Measurements from ENCODE around the gene ZNF576.

Gene ZNF576, protein sequence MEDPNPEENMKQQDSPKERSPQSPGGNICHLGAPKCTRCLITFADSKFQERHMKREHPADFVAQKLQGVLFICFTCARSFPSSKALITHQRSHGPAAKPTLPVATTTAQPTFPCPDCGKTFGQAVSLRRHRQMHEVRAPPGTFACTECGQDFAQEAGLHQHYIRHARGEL

DNA sequence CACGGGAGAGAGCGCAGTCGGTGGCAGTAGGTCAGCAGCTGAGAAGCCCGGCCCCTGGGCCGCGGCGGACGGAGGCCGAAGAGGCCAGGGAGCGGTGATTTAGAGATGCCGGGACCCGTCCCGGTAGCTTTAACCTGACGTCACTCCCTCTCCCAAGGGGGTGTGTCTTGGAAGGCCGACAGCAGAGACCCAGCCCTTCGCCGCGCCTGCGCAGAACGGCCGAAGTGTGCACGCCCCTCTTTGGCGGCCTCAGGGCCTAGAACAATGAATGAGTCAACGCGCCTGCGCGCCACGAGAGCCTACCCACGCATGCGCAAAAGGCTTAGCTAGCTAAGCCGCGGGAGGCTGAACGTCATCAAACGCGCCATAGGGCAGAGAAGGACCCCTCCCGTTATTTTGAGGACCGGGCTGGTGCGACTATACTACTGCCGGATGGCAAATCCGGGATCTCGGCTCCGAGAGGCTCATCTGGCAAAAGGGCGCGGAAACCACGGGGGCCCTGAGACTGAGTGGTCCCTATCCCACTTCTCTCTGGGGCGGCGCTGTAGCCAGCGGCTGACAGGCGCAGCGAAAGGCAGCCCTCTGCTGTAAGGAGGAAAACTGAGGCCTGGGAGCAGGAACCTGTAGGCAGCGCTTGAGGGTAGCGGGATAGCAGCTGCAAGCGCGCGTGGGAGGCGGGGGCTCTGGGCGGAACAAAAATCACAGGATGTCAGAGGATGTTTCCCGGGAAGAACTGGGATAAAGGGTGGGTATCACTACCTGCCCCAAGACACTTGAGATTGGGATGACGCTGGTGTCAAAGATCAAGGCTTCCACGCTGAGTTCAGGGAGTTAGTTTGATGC is at the start of gene ZNF576, which contains the start of gene IRGQ:
Gene ZNF576, plus strand, starts transcription at position 597 of the 843 bp plus-strand sequence. CDS start 514 bp downstream, outside the sequence.
Gene IRGQ, minus strand, starts transcription at position 136 of the 843 bp plus-strand sequence. CDS start 796 bp downstream, outside the sequence.
- TF ChIP-seq, protein P1, sequence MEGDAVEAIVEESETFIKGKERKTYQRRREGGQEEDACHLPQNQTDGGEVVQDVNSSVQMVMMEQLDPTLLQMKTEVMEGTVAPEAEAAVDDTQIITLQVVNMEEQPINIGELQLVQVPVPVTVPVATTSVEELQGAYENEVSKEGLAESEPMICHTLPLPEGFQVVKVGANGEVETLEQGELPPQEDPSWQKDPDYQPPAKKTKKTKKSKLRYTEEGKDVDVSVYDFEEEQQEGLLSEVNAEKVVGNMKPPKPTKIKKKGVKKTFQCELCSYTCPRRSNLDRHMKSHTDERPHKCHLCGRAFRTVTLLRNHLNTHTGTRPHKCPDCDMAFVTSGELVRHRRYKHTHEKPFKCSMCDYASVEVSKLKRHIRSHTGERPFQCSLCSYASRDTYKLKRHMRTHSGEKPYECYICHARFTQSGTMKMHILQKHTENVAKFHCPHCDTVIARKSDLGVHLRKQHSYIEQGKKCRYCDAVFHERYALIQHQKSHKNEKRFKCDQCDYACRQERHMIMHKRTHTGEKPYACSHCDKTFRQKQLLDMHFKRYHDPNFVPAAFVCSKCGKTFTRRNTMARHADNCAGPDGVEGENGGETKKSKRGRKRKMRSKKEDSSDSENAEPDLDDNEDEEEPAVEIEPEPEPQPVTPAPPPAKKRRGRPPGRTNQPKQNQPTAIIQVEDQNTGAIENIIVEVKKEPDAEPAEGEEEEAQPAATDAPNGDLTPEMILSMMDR (IDR thresholded peaks at IDR 0.05) = no peak

DNA sequence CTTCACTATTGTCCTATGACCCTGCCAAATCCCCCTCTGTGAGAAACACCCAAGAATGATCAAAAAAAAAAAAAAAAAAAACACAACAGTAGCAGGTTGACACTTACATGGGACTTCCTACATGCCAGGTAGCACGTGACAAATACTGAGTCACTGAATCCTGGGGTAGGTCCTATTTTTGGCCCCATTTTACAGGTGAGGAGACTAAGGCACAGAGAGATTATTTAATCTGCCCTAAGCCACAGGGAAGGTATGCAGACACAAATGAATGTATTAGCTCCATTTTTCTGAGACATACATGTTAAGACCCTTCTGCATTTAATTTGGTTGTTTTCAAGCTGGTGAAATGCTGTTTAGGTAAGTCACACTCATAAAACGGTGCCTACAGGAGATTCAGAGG is 47.7 kb upstream of the ZNF576 start:
- TF ChIP-seq, protein P1 (IDR thresholded peaks at IDR 0.05) = no peak

GRCh38 chr19:43551399-43552197 is 44.8 kb upstream of the ZNF576 start:
- TF ChIP-seq, protein P1 (IDR thresholded peaks at IDR 0.05) = no peak

DNA sequence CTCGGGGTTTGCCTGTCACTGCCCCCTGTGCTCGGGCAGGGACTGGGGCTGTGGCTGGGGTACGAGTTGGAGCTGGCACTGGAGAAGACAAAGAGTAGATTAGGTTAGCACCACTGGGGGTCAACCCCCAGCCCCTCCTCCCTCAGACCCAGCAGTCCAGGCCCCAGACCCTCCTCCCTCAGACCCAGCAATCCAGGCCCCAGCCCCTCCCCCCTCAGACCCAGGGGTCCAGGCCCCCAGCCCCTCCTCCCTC is 44.3 kb upstream of the ZNF576 start:
- TF ChIP-seq, protein P1 (IDR thresholded peaks at IDR 0.05) = no peak

- TF ChIP-seq, protein P1 (IDR thresholded peaks at IDR 0.05) = no peak
Observed at GRCh38 chr19:43552616-43553015, 43.8 kb upstream of the ZNF576 start.

- TF ChIP-seq, protein P1 (IDR thresholded peaks at IDR 0.05) = no peak
Observed at GRCh38 chr19:43553656-43554055, 42.7 kb upstream of the ZNF576 start.

DNA sequence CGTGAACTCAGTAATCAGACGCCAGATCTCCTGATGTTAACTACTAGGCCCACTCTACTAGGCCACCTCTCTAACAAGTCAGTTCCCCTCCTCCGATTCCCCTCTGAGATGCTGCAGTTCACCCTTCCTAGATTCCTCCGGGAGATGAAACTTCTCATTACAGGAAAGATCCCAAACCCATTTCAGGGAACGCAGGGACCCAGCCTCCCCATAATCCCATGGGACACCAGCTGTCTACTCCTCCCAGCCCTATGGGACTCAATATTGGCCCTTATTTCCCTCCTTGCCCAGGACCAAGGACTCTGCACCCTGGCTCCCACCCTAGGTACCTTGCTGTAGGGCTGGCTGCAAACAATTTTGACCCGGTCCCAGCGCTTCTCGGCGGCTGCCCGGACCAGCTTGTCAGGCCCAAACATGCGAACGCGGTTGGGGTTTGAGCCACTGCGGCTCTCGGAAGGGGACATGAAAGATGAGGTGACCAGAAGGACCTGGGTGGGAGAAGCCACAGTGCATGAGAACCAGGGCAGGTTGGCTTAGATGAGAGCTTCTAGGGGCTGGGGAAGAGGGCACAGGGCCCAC is 42.0 kb upstream of the ZNF576 start:
- TF ChIP-seq, protein P1 (IDR thresholded peaks at IDR 0.05) = no peak

All from LNCAP (cell line).